AG10803 (cell line): Measurements from ENCODE around the gene CCDC182.
A peak's percentile ranks its signal among the peaks of the same experiment; 100 is the strongest.

ENCODE experiments used
- DNase-seq: peaks from one replicate; pipeline ENCODE4 v3.0.0; 2010; ENCODE audit warnings: low read depth
- H3K4me3 ChIP-seq: 2 replicates; pipeline ENCODE4 v1.5.1; 2011; ENCODE audit warnings: mild to moderate bottlenecking, low read length, control low read depth
- TF ChIP-seq, protein P1 (sequence below): conservative IDR thresholded peaks from 2 replicates; pipeline ENCODE4 v1.5.1; 2011; ENCODE audit warnings: mild to moderate bottlenecking, low read length, control low read depth, inconsistent platforms

Gene CCDC182

DNA sequence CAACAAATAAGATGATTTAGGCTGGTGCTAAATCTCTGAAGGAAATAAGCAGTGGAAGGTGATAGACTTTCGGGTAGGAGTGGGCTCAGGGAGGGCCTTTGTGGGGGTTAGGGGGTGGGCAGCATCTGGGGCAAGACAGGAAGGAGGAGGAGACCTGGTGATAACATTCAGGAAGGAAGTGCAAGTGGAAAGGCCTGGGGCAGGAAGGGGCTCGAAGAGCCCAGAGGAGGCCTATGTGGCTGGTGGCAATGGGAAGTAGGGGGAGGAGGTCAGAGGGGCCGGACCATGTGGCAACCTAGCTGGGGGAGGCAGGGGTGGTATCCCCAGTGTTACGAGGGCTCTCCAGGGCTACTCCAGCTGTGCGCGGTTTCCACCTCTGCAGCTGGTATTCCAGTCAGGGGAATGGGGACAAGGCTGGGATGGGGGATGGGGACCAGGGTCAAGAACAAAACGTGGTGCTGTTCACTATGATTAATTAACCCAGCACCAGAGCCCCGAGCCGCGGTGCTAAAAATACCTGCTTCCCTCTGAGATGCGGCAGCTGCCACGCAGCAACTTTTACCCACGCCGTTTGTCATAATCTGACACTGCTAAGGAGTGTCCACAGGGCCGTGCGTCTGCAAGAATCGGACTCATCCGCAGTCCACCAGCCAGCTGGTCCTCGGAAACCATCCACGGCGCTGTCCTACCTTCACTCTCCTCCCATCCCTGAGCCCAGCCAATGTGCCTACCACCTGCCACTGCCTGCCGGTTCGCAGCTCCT is 5.2 kb upstream of the CCDC182 start:
- no peak for DNase-seq
- TF ChIP-seq, protein P1, sequence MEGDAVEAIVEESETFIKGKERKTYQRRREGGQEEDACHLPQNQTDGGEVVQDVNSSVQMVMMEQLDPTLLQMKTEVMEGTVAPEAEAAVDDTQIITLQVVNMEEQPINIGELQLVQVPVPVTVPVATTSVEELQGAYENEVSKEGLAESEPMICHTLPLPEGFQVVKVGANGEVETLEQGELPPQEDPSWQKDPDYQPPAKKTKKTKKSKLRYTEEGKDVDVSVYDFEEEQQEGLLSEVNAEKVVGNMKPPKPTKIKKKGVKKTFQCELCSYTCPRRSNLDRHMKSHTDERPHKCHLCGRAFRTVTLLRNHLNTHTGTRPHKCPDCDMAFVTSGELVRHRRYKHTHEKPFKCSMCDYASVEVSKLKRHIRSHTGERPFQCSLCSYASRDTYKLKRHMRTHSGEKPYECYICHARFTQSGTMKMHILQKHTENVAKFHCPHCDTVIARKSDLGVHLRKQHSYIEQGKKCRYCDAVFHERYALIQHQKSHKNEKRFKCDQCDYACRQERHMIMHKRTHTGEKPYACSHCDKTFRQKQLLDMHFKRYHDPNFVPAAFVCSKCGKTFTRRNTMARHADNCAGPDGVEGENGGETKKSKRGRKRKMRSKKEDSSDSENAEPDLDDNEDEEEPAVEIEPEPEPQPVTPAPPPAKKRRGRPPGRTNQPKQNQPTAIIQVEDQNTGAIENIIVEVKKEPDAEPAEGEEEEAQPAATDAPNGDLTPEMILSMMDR = no peak
- no peak overlapping the region for H3K4me3 ChIP-seq

DNA sequence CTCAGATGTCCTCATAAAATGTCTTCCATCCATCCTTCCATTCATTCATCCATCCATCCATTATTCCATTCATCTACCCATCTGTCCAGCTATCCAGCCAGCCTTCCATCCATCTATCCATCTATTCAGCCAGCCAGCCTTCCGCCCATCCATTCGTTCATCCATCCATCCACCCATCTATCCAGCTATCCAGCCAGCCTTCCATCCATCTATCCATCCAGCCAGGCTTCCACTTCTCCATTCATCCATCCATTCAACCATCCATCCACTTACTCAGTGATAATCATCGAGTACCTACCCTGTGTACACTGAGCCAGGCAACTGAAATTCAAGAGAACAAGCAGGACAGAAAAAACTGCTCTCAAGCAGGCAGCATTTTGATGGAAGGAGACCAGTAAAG is 4.6 kb upstream of the CCDC182 start:
- TF ChIP-seq, protein P1 = no peak
- DNase-seq = no peak
- H3K4me3 ChIP-seq = no peak overlapping the region

DNA sequence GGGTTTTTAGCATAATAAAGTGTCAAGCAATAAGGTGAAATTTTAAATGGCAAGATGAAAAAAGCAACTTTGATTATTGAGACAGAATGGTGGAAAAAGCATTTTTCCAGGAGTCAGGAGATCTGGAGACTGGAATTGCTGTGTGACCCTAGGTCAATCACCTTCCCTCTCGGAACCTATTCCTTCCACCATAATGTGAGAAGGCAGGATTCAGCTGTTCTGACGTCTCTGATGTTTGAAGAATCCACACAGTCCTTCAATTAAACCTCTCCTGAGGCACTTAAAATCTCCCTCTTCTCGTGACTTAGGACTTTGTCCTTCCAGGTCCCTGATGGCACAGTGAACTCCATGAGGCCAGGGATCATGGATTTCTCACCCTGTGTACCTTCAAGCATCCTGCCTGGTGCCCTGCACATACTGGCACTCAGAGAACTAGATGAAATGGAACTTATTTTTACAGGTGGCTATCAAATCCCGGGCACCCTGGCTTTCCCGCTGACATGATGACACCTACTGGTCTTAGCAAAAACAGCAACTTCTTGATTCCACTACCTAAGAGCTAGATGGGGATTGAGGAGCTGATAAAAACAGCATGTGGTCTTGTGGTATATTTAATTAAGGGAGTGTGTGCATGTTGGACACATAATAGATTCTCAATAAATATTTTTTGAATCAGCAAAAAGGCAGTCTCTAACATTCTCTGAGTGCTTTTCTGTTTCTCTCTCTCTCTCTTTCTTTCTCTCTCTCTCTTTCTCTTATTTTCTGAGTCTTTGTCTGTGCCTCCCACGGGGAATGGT is 2.3 kb upstream of the CCDC182 start:
- TF ChIP-seq, protein P1 = peak; percentile 93
- DNase-seq = peak; percentile 68
- no peak overlapping the region for H3K4me3 ChIP-seq

DNA sequence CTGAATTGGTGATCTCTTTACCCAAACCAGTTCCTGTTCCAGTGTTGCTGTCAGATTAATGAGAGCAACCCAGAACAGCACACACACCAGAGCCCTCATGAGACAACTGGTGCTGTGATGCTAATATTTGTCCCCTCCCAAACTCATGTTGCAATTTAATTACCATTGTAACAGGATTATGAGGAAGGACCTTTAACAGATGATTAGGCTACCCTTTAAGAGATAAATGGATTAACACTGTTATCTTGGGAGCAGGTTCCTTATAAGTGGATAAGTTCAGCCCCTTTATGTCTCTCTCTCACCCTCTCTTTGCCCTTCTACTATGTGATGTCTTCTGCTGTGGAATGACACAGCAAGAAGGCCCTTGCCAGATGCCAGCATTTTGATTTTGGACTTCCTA is 1.1 kb upstream of the CCDC182 start:
- DNase-seq = no peak
- H3K4me3 ChIP-seq = no peak overlapping the region
- TF ChIP-seq, protein P1 = no peak

DNA sequence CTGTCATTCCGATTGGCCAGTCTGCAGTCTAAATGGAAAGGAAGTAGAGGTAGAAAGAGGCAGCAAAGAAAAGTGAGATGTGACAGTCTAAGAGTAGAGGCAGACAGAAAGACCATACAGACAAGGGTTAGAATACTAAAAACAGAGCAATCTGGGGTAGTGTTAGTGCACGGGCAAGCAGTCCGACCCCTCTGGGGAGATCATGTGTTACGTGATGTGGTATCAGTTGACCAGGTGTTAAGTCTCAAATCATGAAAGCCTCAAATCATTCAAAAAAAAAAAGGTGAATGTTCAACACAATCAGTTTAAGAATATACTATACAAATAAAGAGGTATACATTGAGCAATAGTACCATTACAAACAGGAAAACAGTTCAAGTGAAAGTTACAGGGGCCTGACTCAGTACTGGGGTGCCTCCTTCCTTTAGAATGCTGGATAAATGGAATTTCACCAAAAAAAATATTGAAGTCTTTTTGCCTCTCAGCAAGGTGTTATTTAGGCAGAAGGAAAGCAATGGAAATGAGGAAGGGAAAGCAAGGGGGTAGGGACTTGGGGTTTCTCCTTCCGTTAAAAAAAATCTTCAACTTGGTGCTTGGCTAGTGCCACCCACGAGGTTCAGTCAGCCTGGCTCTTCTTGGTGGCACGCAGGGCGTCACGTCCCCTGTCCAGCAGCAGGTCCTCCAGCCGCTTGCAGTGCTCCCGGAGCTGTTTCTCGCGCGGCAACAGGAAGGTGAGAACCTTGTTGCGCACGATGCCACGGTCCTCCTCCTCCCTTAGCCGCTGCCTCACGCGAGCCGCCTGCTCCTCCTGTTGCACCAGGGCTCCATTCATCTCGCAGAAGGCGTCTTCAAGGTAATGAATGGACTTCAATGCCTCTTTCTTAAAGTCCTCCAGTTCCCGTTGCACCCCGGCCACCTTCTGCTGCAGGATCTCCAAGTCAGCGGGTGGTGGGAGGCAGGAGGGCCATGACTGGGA is 616 bp downstream of the CCDC182 start:
- no peak for DNase-seq
- H3K4me3 ChIP-seq = no peak overlapping the region
- TF ChIP-seq, protein P1 = no peak

DNA sequence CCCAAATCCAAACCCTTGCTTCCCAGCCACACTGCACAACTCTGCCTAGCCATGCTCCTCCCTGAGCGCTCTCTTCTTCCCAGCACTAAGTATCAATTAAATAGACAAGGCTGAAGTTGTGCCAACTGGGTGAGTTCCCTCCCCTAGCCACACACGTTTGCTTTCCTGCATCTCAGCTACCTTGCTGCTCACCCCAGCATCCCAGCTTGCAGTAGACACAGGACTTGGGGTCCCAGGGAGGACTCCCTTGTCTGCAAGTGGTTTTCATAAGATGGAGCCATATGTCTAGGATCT is 4.9 kb downstream of the CCDC182 start:
- DNase-seq = no peak
- no peak overlapping the region for H3K4me3 ChIP-seq
- TF ChIP-seq, protein P1 = no peak
